DOHH2 (cell line): Measurements from ENCODE around the gene DNAJB12.
"Not testable (repeated sequence)": the region's sequence is repeated elsewhere in the genome, so short reads cannot be mapped to it uniquely, and the experiment has no call there.

Experiments
- H3F3A ChIP-seq: fragments of 200-600 bp; sonication (generic), shearing (Covaris generic); 2 replicates; pipeline ENCODE4 v1.6.0; 2016; ENCODE audit warnings: antibody characterized with exemption, mild to moderate bottlenecking; ENCODE audit not compliant: control insufficient read depth, insufficient read depth
- H3K27ac ChIP-seq: fragments of 200-600 bp; sonication (generic); 2 replicates; pipeline ENCODE4 v1.5.1; 2014; ENCODE audit warnings: low read depth, mild to moderate bottlenecking, low read length, moderate library complexity
- H3K27me3 ChIP-seq: fragments of 200-600 bp; sonication (generic); 2 replicates; pipeline ENCODE4 v1.6.1; 2014; ENCODE audit warnings: mild to moderate bottlenecking, low read length, mixed read lengths; ENCODE audit not compliant: control insufficient read depth
- H3K36me3 ChIP-seq: fragments of 200-600 bp; sonication (generic); 2 replicates; pipeline ENCODE4 v1.6.1; 2014; ENCODE audit warnings: mild to moderate bottlenecking, low read length, moderate library complexity, mixed read lengths; ENCODE audit not compliant: control insufficient read depth
- H3K4me1 ChIP-seq: fragments of 200-600 bp; sonication (generic); 2 replicates; pipeline ENCODE4 v1.6.1; 2014; ENCODE audit warnings: mild to moderate bottlenecking, low read length, mixed read lengths; ENCODE audit not compliant: control insufficient read depth
- H3K4me2 ChIP-seq: fragments of 200-600 bp; sonication (generic); 2 replicates; pipeline ENCODE4 v1.6.0; 2014; ENCODE audit warnings: mild to moderate bottlenecking, low read length, moderate library complexity
- H3K4me3 ChIP-seq: fragments of 200-600 bp; sonication (generic); 2 replicates; pipeline ENCODE4 v1.5.1; 2014; ENCODE audit warnings: mild to moderate bottlenecking, low read length, mixed read lengths
- H3K79me2 ChIP-seq: fragments of 200-600 bp; sonication (generic); 2 replicates; pipeline ENCODE4 v1.6.1; 2014; ENCODE audit warnings: mild to moderate bottlenecking, low read length, mixed read lengths; ENCODE audit not compliant: control insufficient read depth
- H3K9me2 ChIP-seq: fragments of 200-600 bp; sonication (generic); replicated peaks from 2 replicates; pipeline ENCODE4 v1.6.1; 2014; ENCODE audit warnings: mild to moderate bottlenecking, low read length, mixed read lengths; ENCODE audit not compliant: control insufficient read depth
- H3K9me3 ChIP-seq: fragments of 200-600 bp; sonication (generic); 2 replicates; pipeline ENCODE4 v1.6.1; 2014; ENCODE audit warnings: antibody characterized with exemption, low read length, mixed read lengths; ENCODE audit not compliant: control insufficient read depth, insufficient read depth
- H4K20me1 ChIP-seq: fragments of 200-600 bp; sonication (generic); 2 replicates; pipeline ENCODE4 v1.6.0; 2014; ENCODE audit warnings: low read depth, mild to moderate bottlenecking, antibody characterized with exemption, low read length, moderate library complexity; ENCODE audit not compliant: control insufficient read depth, insufficient read depth
- EZH2phosphoT487 ChIP-seq: fragments of 200-600 bp; sonication (generic); IDR thresholded peaks from 2 replicates; pipeline ENCODE4 v1.6.1; 2017; ENCODE audit warnings: borderline replicate concordance, mild to moderate bottlenecking, antibody characterized with exemption, low read length, moderate library complexity, mixed read lengths
- TF ChIP-seq, protein P1 (sequence below): fragments of 200-600 bp; sonication (generic); IDR thresholded peaks from one replicate; pipeline ENCODE4 v1.5.1; 2014; ENCODE audit warnings: antibody characterized with exemption, mild to moderate bottlenecking, low read depth, low read length; ENCODE audit not compliant: poor library complexity, severe bottlenecking

The DNAJB12 gene

DNA sequence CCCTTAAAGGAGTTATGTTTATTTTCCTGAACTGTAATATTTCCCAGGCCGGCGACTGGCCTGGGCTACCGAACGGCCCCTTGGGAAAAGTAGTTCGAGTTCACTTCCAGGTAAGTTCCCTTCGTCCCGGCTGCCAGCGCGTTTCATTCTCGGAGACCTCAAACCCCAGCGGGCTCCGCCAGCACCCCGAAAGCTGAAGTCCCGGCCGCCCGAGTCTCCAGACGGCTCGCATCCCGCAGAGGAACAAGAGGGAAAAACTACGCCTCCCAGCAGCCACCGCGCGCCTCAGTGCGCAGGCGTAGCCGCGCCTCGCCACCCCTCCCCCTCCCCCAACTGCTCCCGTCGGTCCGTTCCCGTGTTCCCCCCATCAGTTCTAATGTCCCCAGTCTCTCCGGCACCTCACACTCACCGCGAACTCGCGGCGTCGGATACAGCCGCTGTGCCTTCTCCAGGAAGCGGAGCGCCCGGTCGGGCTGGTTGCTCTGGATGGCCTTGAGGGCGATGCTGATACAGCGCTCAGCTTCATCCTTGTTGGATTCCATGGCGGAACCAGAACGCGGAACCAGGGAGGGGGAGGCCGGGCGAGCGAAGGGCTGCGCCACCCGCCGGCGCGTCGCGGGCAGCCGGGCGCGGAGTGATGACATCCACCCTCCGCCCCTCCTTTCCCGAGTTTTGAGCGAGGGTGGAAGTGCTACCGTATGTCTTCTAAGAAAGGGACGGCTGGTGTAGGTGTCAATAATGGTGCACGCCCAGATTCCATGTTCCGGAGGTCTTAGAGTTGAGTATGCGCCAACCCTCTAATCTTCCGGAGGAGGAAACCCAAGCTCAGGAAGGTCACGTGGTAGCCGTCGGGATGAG is at the start of gene DNAJB12:
DNAJB12 (minus strand) TSS at position 564 of the 858 bp plus-strand sequence; CDS start at position 542, 22 bp downstream.
- Histone ChIP-seq H3K27ac (peak within 1 kb of the TSS; percentile 81), H3K27me3 (no peaks in the 10 kb centered on the region), H3K9me3 (no peaks in the 10 kb centered on the region), H3K79me2 (peaks cover 45% of the 10 kb centered on the region), H3K4me3 (peak within 1 kb of the TSS; percentile 88), H3K9me2 (no peaks in the 10 kb centered on the region), H3K36me3 (peaks cover 19% of the 10 kb centered on the region), H3K4me2 (peak within 1 kb of the TSS; percentile 78), H3K4me1 (peaks cover 13% of the 10 kb centered on the region), H3F3A (no peaks in the 10 kb centered on the region), H4K20me1 (peaks cover 4% of the 10 kb centered on the region; the same call in 1 of the 2 replicates)
- TF ChIP-seq, protein P1, sequence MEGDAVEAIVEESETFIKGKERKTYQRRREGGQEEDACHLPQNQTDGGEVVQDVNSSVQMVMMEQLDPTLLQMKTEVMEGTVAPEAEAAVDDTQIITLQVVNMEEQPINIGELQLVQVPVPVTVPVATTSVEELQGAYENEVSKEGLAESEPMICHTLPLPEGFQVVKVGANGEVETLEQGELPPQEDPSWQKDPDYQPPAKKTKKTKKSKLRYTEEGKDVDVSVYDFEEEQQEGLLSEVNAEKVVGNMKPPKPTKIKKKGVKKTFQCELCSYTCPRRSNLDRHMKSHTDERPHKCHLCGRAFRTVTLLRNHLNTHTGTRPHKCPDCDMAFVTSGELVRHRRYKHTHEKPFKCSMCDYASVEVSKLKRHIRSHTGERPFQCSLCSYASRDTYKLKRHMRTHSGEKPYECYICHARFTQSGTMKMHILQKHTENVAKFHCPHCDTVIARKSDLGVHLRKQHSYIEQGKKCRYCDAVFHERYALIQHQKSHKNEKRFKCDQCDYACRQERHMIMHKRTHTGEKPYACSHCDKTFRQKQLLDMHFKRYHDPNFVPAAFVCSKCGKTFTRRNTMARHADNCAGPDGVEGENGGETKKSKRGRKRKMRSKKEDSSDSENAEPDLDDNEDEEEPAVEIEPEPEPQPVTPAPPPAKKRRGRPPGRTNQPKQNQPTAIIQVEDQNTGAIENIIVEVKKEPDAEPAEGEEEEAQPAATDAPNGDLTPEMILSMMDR = no peak
- TF ChIP-seq EZH2phosphoT487 = no peak

DNA sequence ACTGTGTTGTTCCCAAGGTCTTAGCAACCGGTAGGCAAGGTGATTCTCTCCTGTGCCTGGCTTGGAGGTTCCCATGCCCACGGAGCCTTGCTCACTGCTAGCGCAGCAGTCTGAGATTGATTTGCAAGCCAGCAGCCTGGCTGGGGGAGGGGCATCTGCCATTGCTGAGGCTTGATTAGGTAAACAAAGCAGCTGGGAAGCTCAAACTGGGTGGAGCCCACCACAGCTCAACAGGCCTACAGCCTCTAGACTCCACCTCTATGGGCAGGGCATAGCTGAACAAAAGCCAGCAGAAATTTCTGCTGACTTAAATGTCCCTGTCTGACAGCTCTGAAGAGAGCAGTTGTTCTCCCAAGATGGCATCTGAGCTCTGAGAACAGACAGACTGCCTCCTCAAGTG is 40.9 kb upstream of the DNAJB12 start:
- not testable (repeated sequence) for H3K36me3 ChIP-seq, H3K9me3 ChIP-seq, H3F3A ChIP-seq, H3K9me2 ChIP-seq, H3K27ac ChIP-seq, H3K27me3 ChIP-seq, H3K4me2 ChIP-seq, H3K4me3 ChIP-seq, H4K20me1 ChIP-seq, H3K79me2 ChIP-seq, H3K4me1 ChIP-seq

DNA sequence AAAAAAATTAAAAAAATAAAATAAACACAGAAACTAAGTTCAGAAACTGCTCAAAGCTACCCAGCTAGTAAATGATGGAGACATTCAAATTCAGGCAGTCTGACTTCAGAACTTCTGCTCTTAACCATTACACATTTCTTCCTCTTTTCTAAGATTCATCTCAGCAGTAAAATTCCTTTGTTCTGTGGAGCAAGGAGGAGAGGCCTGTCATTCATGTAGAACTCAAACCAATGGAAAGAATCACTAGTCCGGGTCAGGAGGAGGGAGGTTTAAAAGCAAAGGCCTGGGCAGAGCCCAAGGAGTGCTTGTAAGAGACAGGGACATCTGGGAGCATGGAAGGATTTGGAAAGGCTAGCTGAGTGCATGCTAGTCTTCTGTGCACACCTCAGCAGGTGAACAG is 37.9 kb upstream of the DNAJB12 start:
- Histone ChIP-seq H3K4me1 (no peaks in the 10 kb centered on the region), H3K79me2 (no peaks in the 10 kb centered on the region), H3K4me2 (no peak overlapping the region), H3K27me3 (no peaks in the 10 kb centered on the region), H3K36me3 (no peaks in the 10 kb centered on the region), H3K4me3 (no peak overlapping the region), H3K9me3 (no peaks in the 10 kb centered on the region), H3F3A (no peaks in the 10 kb centered on the region), H4K20me1 (no peaks in the 10 kb centered on the region), H3K27ac (no peak overlapping the region), H3K9me2 (no peaks in the 10 kb centered on the region)
- no peak for TF ChIP-seq EZH2phosphoT487
- TF ChIP-seq, protein P1 = no peak

DNA sequence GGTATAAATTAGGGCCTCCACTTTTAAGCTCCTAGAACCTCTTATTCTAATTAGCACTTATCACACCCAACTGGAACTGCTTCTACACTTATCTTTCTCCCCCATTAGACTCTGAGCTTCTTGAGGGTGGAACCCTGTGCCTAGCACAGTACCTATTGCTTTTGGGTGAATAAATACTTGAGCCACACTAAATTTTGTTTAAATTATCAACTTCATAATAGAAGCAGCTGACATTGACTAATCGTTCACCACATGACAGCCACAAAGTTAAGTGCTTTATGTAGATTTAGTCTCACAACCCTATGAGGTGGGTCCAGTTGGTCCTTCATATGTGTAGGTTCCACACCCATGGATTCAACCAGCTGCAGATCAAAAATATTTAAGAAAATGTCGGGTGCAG is 36.0 kb upstream of the DNAJB12 start:
- Histone ChIP-seq H3K9me2 (no peaks in the 10 kb centered on the region), H3K27me3 (no peaks in the 10 kb centered on the region), H3K4me2 (no peak overlapping the region), H4K20me1 (no peaks in the 10 kb centered on the region), H3K27ac (no peak overlapping the region), H3K79me2 (no peaks in the 10 kb centered on the region), H3K4me3 (no peak overlapping the region), H3F3A (no peaks in the 10 kb centered on the region), H3K36me3 (no peaks in the 10 kb centered on the region), H3K4me1 (no peaks in the 10 kb centered on the region), H3K9me3 (no peaks in the 10 kb centered on the region)
- TF ChIP-seq, protein P1 = no peak
- no peak for TF ChIP-seq EZH2phosphoT487
